Sigmoid colon (tissue), 7 donors: Measurements from ENCODE around the gene RPL22. TPM values are rescaled to one million over a fixed set of nuclear protein-coding genes. Genes with fewer than 3 reads are reported as not detected.

Experiments used
- DNase-seq: peaks from one replicate; pipeline ENCODE4 v3.0.0-alpha.2; 2019
- H3K27ac ChIP-seq, 4 donors: fragments of 200-600 bp; sonication (generic); one replicate each; pipeline ENCODE4 v1.5.1; 2016 to 2019; ENCODE audit warnings: mild to moderate bottlenecking in 1 of 4
- H3K27me3 ChIP-seq, 3 donors: fragments of 200-600 bp; sonication (generic); one replicate each; pipeline ENCODE4 v1.5.1; 2019; ENCODE audit warnings: mild to moderate bottlenecking in 1 of 3
- H3K36me3 ChIP-seq, 4 donors: fragments of 200-600 bp; sonication (generic); one replicate each; pipeline ENCODE4 v1.5.1; 2016 to 2019
- H3K4me1 ChIP-seq, 4 donors: fragments of 200-600 bp; sonication (generic); one replicate each; pipeline ENCODE4 v1.5.1; 2017 to 2019
- H3K4me3 ChIP-seq, 4 donors: fragments of 200-600 bp; sonication (generic); one replicate each; pipeline ENCODE4 v1.5.1; 2017 to 2019; ENCODE audit warnings: mild to moderate bottlenecking in 2 of 4, moderate library complexity in 1 of 4
- H3K9me3 ChIP-seq, 4 donors: fragments of 200-600 bp in 3 of 4; sonication (generic) in 3 of 4; one replicate each; pipeline versions ENCODE4 v1.5.1 to v1.6.1; 2013 to 2019
- CTCF ChIP-seq, 4 experiments: fragments of 450-650 bp in 3 of 4; fragments of 200-600 bp in 1 of 4; IDR thresholded peaks; one replicate each; pipeline ENCODE4 v1.5.1; 2016 to 2019; ENCODE audit warnings: antibody characterized with exemption in 4 of 4, mild to moderate bottlenecking in 3 of 4, moderate library complexity in 2 of 4
- EP300 ChIP-seq, 4 donors: sonication (generic); formaldehyde crosslinking; IDR thresholded peaks; one replicate each; pipeline ENCODE4 v1.6.1; 2017; ENCODE audit warnings: antibody characterized with exemption in 4 of 4
- POLR2A ChIP-seq, 2 donors: fragments of 450-650 bp; IDR thresholded peaks; one replicate each; pipeline ENCODE4 v1.6.1; 2016; ENCODE audit warnings: antibody characterized with exemption in 2 of 2, mild to moderate bottlenecking in 2 of 2, moderate library complexity in 2 of 2
- POLR2AphosphoS5 ChIP-seq, 4 donors: sonication (generic); formaldehyde crosslinking; IDR thresholded peaks; one replicate each; pipeline ENCODE4 v1.6.1; 2017; ENCODE audit warnings: antibody characterized with exemption in 4 of 4
- WGBS, 2 donors: extraction: QIAGEN DNeasy Blood & Tissue Kit; methylation state at CpG; one replicate each; pipeline ENCODE4 v1.1.7; 2013; 5-methylcytosine and 5-hydroxymethylcytosine counted together
- intact Hi-C: fragments of 100-400 bp; cut with DNase I; formaldehyde crosslinking; loops from one replicate; pipeline ENCODE4 v1.15.1; 2023
- polyA plus RNA-seq, 3 donors: library from polyadenylated mRNA; stranded (reverse); fragments of 200-250 nt; gene quantifications; one replicate each; pipeline ENCODE4 v1.2.3, GENCODE V29; 2013
- total RNA-seq, 4 donors: library from RNA; depleted of rRNA; stranded (reverse); fragments of >200 nt; gene quantifications; one replicate each; pipeline ENCODE4 v1.1.0, GENCODE V29; 2016
- donor health status: healthy with polysubstance abuse.
- donor health status: Bipolar disorder and iron deficiency.
- donor health status: healthy.

RPL22 gene
- total and polyA plus RNA-seq, 7 donors = 166 to 443 (median 267) TPM

DNA sequence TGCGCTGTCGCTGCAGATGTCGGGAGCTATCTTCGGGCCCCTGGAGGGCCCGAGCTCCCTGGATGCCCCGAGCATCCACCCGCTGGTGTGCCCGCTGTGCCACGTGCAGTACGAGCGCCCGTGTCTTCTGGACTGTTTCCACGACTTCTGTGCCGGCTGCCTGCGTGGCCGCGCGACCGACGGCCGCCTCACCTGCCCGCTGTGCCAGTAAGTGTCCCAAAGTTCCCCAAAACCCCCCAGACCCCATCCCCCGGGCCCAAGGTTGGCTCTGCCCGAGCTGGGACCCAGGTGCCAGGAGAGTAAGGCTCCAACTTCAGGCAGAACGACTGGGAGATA, 7.1 kb upstream of the RPL22 start:
- peak overlapping the region; percentile 65 to 84 (median 70) for H3K27ac ChIP-seq
- H3K4me1 ChIP-seq = peaks cover 0 to 52% (median 40%) of the 10 kb centered on the region in 4 donors

GRCh38 chr1:6205849-6206519, 6.6 kb upstream of the RPL22 start, which contains the start of gene RNF207:
Gene RNF207 (plus strand): TSS chr1:6206119. CDS start chr1:6206536, 417 bp downstream.
- H3K27ac ChIP-seq = peak within 1 kb of the TSS; percentile 65 to 84 (median 70)
- intact Hi-C loops = loop anchor here (2.0 kb wide), 1 partner anchor 39 kb away; the partner anchor contains the start of gene HES3
- no peak for TF ChIP-seq CTCF (IDR thresholded peaks at IDR 0.05)
- TF ChIP-seq POLR2AphosphoS5 (IDR thresholded peaks at IDR 0.05) = peak in 2 of 4 donors; percentile 24 to 38
- peak in 1 of 2 donors; percentile 11 for TF ChIP-seq POLR2A (IDR thresholded peaks at IDR 0.05)
- TF ChIP-seq EP300 (IDR thresholded peaks at IDR 0.05) = no peak
- H3K4me1 ChIP-seq = peaks cover 0 to 52% (median 40%) of the 10 kb centered on the region in 4 donors
- WGBS, 2 donors = 2 to 4% methylated on average over 66 of the region's 66 CpGs
- no peaks in the 10 kb centered on the region for H3K9me3 ChIP-seq
- H3K4me3 ChIP-seq = peak within 1 kb of the TSS; percentile 39 to 58 (median 50)
- H3K27me3 ChIP-seq = no peaks in the 10 kb centered on the region
- H3K36me3 ChIP-seq = peaks cover 0 to 8% (median 0%) of the 10 kb centered on the region in 4 donors
- peak; percentile 79 for DNase-seq

More for the DNA sequence above, 7.1 kb upstream of the RPL22 start:
- WGBS, 2 donors = 21 to 38% methylated on average over 25 of the region's 25 CpGs
- Histone ChIP-seq H3K27me3 (no peaks in the 10 kb centered on the region), H3K36me3 (peaks cover 0 to 8% (median 0%) of the 10 kb centered on the region in 4 donors), H3K4me3 (peak overlapping the region; percentile 39 to 58 (median 50)), H3K9me3 (no peaks in the 10 kb centered on the region)
- TF ChIP-seq EP300 (IDR thresholded peaks at IDR 0.05) (no peak), POLR2A (IDR thresholded peaks at IDR 0.05) (no peak), CTCF (IDR thresholded peaks at IDR 0.05) (no peak), POLR2AphosphoS5 (IDR thresholded peaks at IDR 0.05) (no peak)
- intact Hi-C loops = loop anchor here (2.0 kb wide), 1 partner anchor 38 kb away; the partner anchor contains the start of gene HES3
- DNase-seq = no peak

GRCh38 chr1:6202256-6202655, 2.9 kb upstream of the RPL22 start:
- Histone ChIP-seq H3K9me3 (no peaks in the 10 kb centered on the region), H3K27ac (no peak overlapping the region), H3K27me3 (no peaks in the 10 kb centered on the region), H3K4me3 (no peak overlapping the region), H3K4me1 (peaks cover 0 to 54% (median 50%) of the 10 kb centered on the region in 4 donors), H3K36me3 (peaks cover 0 to 3% (median 2%) of the 10 kb centered on the region in 4 donors)
- no peak for DNase-seq
- 92 to 93% methylated on average over 7 of the region's 7 CpGs for WGBS, 2 donors
- TF ChIP-seq POLR2AphosphoS5 (IDR thresholded peaks at IDR 0.05) (no peak), POLR2A (IDR thresholded peaks at IDR 0.05) (no peak), CTCF (IDR thresholded peaks at IDR 0.05) (no peak), EP300 (IDR thresholded peaks at IDR 0.05) (no peak)
- intact Hi-C loops = no loop called here

- 76 to 87% methylated on average over 10 of the region's 10 CpGs for WGBS, 2 donors
- intact Hi-C loops = no loop called here
- H3K27me3 ChIP-seq = no peaks in the 10 kb centered on the region
- H3K9me3 ChIP-seq = no peaks in the 10 kb centered on the region
- peaks cover 0 to 40% (median 35%) of the 10 kb centered on the region in 4 donors for H3K4me1 ChIP-seq
- DNase-seq = no peak
- H3K36me3 ChIP-seq = peaks cover 3 to 22% (median 12%) of the 10 kb centered on the region in 4 donors
- H3K4me3 ChIP-seq = peak overlapping the region; percentile 93 to 100 (median 100)
- peak overlapping the region; percentile 77 to 85 (median 83) for H3K27ac ChIP-seq
- no peak for TF ChIP-seq POLR2AphosphoS5 (IDR thresholded peaks at IDR 0.05)
Measured at GRCh38 chr1:6200188-6200809, 904 bp upstream of the RPL22 start.
